ENCODE results near the gene HSP90AB1.

HSP90AB1 gene

DNA sequence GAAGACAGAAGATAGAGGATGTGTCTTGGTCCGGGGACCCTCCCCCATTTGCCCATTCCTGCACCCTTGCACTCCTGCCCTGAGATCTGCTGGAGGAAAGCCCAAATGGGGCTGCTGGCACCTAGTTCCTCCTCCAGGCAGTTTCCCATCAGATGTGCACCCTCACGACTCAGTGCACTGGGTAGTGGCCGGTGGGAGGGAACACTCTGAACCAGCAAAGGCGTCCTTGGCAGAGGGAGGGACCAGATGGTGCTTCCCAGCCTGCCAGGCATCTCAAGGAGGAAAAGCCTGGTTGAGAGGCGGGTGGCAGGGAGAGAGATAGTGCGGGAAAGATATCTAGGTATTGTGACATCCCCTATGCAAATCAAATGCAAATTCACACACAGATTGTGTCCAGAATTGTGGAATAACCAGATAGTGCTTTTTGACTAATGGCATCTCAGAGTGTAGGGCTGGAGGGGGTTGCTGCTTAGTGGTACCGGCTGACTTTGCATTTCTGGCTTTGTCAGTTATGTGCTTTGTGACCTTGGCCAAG, 42.9 kb downstream of the HSP90AB1 start:
- TF ChIP-seq, protein P1, sequence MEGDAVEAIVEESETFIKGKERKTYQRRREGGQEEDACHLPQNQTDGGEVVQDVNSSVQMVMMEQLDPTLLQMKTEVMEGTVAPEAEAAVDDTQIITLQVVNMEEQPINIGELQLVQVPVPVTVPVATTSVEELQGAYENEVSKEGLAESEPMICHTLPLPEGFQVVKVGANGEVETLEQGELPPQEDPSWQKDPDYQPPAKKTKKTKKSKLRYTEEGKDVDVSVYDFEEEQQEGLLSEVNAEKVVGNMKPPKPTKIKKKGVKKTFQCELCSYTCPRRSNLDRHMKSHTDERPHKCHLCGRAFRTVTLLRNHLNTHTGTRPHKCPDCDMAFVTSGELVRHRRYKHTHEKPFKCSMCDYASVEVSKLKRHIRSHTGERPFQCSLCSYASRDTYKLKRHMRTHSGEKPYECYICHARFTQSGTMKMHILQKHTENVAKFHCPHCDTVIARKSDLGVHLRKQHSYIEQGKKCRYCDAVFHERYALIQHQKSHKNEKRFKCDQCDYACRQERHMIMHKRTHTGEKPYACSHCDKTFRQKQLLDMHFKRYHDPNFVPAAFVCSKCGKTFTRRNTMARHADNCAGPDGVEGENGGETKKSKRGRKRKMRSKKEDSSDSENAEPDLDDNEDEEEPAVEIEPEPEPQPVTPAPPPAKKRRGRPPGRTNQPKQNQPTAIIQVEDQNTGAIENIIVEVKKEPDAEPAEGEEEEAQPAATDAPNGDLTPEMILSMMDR (IDR thresholded peaks at IDR 0.05; ENCODE audit: low read depth, low read length), result no peak
- H3K4me3 ChIP-seq (replicated peaks in 1 of 2; ENCODE audit: low read depth in 2 of 2, low read length in 2 of 2), result no peak overlapping the region
- DNase-seq (ENCODE audit: low read depth in 2 of 2), result no peak

DNA sequence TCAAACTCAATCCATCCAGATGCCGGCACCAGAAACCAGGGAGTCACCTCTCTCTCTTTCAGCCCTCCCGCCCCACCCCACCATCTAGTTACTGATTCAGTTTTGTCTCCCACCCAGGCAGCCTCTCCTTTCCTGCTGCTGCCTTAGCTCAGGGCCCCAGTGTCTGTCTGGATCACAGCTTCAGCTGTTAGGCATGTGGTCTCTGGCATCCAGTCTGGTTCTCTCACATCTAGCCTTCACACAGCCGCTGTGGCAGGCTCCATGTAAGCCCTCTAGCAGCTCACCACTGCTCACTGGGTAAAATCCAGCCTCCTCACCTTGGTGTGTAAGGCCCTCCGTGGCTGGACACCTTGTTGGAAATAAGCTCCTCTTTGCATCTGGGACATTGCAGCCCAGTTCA, 44.9 kb downstream of the HSP90AB1 start:
- no peak overlapping the region for H3K4me3 ChIP-seq (replicated peaks in 1 of 2; ENCODE audit: low read depth in 2 of 2, low read length in 2 of 2)
- TF ChIP-seq, protein P1 (IDR thresholded peaks at IDR 0.05; ENCODE audit: low read depth, low read length), result no peak
- no peak for DNase-seq (ENCODE audit: low read depth in 2 of 2)

DNA sequence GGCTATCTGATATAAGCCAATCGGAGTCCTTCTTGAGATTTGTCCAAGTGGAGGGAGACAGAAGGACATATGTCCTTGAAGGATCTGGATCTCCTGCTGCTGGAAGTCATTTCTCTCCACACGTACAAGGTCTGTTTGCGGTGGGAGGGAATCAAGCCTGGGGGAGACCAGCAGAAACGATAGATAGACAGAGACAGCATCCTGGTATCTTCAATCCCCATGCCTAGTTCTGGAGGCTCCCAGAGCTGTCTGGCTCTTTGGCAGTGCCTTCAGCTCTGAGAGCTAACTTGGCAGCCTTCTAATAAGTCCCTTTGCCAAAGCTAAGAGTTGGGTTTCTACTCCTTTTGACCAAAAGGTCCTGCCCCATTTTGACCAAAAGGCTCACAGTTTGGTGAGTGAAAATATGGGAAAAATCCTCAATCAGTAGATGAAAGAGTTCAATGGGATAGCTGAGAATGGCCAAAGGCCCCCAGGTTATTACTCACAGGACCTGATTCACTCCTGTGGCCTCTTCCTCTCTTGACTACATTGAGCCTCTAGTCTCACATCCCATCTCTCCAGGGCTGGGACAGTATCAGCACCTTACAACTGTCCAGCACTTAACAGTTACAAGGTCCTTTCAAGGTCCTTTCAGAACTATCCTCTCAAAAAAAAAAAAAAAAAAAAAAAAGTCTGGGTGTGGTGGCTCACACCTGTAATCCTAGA, 45.9 kb downstream of the HSP90AB1 start:
- H3K4me3 ChIP-seq (replicated peaks in 1 of 2; ENCODE audit: low read depth in 2 of 2, low read length in 2 of 2), result no peak overlapping the region
- no peak for DNase-seq (ENCODE audit: low read depth in 2 of 2)
- TF ChIP-seq, protein P1 (IDR thresholded peaks at IDR 0.05; ENCODE audit: low read depth, low read length), result no peak

DNA sequence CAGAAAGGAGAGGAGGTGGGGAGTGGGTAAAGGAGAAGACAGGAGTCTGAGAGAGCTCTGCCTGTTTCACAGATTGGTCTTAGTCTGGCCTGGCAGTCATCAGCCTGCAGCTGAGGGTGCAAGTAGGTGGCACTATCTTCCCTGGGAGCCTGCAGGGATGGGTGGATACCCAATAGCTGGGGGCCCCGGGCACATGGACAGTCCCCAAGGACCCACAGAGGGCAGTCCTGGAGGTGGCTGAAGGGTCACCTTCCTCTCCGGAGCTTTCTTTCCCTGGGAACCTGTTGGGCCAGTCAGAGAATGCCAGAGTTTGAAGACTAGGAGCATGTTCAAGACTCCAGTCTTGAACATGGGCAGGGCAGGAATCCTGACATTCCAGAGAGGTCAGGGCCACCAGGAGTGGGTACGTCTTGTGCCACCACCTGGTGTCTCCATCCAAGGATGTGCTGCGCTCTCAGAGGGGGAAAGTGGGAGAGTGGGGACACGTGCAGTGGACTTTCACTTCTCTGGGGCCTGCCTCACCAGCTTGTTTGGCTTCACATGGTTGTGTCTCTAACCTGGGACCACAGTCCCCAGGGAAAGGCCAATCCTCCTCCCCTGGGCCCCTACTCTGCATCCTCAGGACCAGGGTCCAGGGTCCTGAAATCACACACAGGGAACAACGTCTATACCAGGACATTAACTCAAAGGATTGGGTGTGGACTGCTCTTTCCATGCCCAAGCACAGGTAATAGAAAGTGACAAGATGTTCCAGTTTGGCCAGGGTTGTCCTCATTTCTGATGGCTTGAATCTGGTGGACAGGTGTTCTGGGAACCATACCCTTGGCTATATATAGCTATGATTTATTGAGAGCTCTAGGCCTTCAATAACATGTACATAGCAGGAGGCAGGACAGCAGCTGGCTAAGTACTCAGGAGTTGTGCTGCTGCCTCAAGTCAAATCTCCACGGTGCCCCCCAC, 48.2 kb downstream of the HSP90AB1 start:
- H3K4me3 ChIP-seq (replicated peaks in 1 of 2; ENCODE audit: low read depth in 2 of 2, low read length in 2 of 2), result no peak overlapping the region
- TF ChIP-seq, protein P1 (IDR thresholded peaks at IDR 0.05; ENCODE audit: low read depth, low read length), result no peak
- DNase-seq (ENCODE audit: low read depth in 2 of 2), result no peak

DNA sequence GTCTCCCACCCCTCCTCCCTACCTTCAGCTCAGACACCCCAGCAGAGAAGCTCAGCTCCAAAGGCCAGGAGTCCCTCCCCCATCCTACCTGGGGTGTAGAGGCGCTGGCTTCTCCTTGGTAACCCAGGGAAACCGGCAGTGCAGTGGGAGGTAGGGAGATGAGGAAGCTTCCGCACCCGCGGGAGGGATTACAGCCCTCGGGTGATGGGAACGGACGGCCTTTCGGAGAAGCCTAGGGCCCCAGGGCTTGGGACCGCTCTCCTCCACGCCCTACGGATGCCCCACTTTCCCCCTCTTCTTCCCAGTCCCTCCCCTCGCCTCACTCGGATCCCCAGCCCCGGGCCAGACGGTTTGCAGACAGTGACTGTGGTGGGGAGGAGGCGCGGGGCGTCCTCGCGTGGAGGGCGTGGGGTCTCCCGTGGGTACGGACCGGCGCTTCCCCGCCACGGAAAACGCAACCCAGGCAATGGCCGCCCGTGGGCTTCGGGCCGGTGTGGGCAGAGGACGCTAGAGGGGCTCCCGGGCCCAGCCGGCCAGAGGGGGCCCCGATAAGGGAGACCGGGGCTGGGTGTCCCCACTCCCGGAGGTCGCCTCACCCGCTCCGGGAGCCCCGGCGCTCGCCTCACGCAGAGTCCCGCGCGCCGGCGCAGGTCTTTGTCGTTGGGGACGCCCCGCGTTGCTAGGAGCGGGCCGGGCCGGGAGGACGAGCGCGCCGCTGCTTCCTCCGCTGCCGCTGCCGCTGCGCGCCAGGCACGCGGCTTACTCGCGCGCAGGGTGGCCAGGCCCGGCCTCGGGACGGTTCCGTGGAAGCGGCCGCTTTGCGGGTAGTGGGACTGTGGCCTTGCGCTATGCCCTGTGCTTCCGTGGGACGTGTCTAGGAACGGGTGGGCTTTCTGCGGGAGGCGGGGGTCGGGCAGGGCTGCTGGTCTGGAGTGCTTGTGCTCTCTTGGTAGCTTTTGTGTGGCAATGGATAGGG, 50.5 kb downstream of the HSP90AB1 start:
- TF ChIP-seq, protein P1 (IDR thresholded peaks at IDR 0.05; ENCODE audit: low read depth, low read length), result no peak
- peak; percentile 30 to 35 for DNase-seq (ENCODE audit: low read depth in 2 of 2)
- H3K4me3 ChIP-seq (replicated peaks in 1 of 2; ENCODE audit: low read depth in 2 of 2, low read length in 2 of 2), result peak overlapping the region; percentile 46 to 50
